MM.1S (cell line): Measurements from ENCODE around the gene SMOC2.

Experiments used
- DNase-seq: peaks from one replicate; pipeline ENCODE4 v3.0.0-alpha.2; 2015
- H2AFZ ChIP-seq: fragments of 300-600 bp; sonication (generic); 2 replicates; pipeline ENCODE4 v1.6.0; 2016; ENCODE audit warnings: antibody characterized with exemption, low read length
- H3F3A ChIP-seq: fragments of 300-600 bp; sonication (generic); 2 replicates; pipeline ENCODE4 v1.6.1; 2016; ENCODE audit warnings: mild to moderate bottlenecking, antibody characterized with exemption, low read length, moderate library complexity, mixed read lengths; ENCODE audit not compliant: insufficient read depth
- H3K27ac ChIP-seq: fragments of 300-600 bp; sonication (generic); 2 replicates; pipeline ENCODE4 v1.5.1; 2016; ENCODE audit warnings: mild to moderate bottlenecking, low read length
- H3K27me3 ChIP-seq: fragments of 300-600 bp; sonication (generic); replicated peaks from 2 replicates; pipeline ENCODE4 v1.6.0; 2016; ENCODE audit warnings: low read length; ENCODE audit not compliant: insufficient read depth
- H3K36me3 ChIP-seq: fragments of 300-600 bp; sonication (generic); replicated peaks from 2 replicates; pipeline ENCODE4 v1.6.1; 2016; ENCODE audit warnings: mild to moderate bottlenecking, low read length, mixed read lengths; ENCODE audit not compliant: insufficient read depth
- H3K4me1 ChIP-seq: fragments of 300-600 bp; sonication (generic); 2 replicates; pipeline ENCODE4 v1.6.1; 2016; ENCODE audit warnings: low read length, mixed read lengths
- H3K4me2 ChIP-seq: fragments of 300-600 bp; sonication (generic); 2 replicates; pipeline ENCODE4 v1.6.0; 2016; ENCODE audit warnings: low read depth, low read length
- H3K4me3 ChIP-seq: fragments of 300-600 bp; sonication (generic); 2 replicates; pipeline ENCODE4 v1.5.1; 2016; ENCODE audit warnings: low read length, mixed read lengths
- H3K79me2 ChIP-seq: fragments of 300-600 bp; sonication (generic); 2 replicates; pipeline ENCODE4 v1.6.1; 2016; ENCODE audit warnings: mixed run types, low read length, mixed read lengths
- H3K9ac ChIP-seq: fragments of 300-600 bp; sonication (generic); 2 replicates; pipeline ENCODE4 v1.6.1; 2016; ENCODE audit warnings: low read length, mixed read lengths
- H3K9me2 ChIP-seq: fragments of 300-600 bp; sonication (generic); replicated peaks from 2 replicates; pipeline ENCODE4 v1.6.1; 2016; ENCODE audit warnings: mild to moderate bottlenecking, low read length, mixed read lengths; ENCODE audit not compliant: insufficient read depth
- H3K9me3 ChIP-seq: fragments of 300-600 bp; sonication (generic); replicated peaks from 2 replicates; pipeline ENCODE4 v1.6.1; 2016; ENCODE audit warnings: mild to moderate bottlenecking, low read length, mixed read lengths; ENCODE audit not compliant: insufficient read depth
- H4K20me1 ChIP-seq: fragments of 300-600 bp; sonication (generic); 2 replicates; pipeline ENCODE4 v1.6.1; 2016; ENCODE audit warnings: mild to moderate bottlenecking, low read length, moderate library complexity, mixed read lengths; ENCODE audit not compliant: insufficient read depth
- EZH2 ChIP-seq: fragments of 300-600 bp; sonication (generic); optimal IDR thresholded peaks from 2 replicates; pipeline ENCODE3; 2017; ENCODE audit warnings: low read depth, mild to moderate bottlenecking, antibody characterized with exemption, low read length, mixed read lengths
- EZH2phosphoT487 ChIP-seq: fragments of 300-600 bp; sonication (generic); IDR thresholded peaks from 2 replicates; pipeline ENCODE4 v1.6.1; 2018; ENCODE audit warnings: antibody characterized with exemption, low read length
- TF ChIP-seq, protein P1 (sequence below): fragments of 300-600 bp; sonication (generic); IDR thresholded peaks from 2 replicates; pipeline ENCODE4 v1.5.1; 2016; ENCODE audit warnings: antibody characterized with exemption, low read length, mixed read lengths

The SMOC2 gene

DNA sequence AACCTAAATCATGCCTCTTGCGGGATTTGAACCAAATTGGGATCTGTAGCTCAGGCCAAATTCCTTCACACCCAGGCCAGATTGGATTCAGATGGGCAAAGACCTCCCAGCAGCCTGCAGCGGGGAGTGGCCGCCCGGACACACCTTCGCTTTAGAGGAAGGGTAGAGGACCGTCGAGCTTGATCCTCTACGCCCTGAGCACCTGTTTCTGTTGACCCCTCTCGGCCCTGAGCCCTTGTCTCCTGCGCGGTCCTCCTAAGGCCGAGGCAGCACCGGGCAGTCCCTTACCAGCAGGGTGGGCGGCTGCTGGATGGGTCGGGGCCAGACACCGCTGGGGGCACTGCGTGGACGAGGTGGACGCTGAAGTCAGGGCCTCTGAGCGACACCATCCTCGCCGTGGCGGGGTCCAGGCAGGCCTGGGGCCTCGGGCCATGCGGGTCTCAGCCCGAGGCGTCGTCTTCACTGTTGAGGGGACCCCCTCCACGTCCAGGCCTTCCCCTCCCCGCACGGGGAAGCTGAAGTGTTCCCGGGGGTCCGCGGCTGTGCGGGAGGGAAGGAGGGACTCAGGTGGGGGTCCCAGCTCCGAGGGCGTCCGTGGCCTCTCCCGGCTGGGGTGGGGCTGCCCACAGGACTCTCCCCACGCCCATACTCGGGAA lies 114.8 kb downstream of the SMOC2 start:
- Histone ChIP-seq H3K9me3 (no peaks in the 10 kb centered on the region), H4K20me1 (no peaks in the 10 kb centered on the region), H3K9me2 (no peaks in the 10 kb centered on the region), H3K36me3 (no peaks in the 10 kb centered on the region), H3K27me3 (no peaks in the 10 kb centered on the region), H2AFZ (no peak overlapping the region), H3F3A (no peaks in the 10 kb centered on the region), H3K79me2 (no peaks in the 10 kb centered on the region), H3K4me1 (no peaks in the 10 kb centered on the region), H3K9ac (no peak overlapping the region), H3K4me2 (no peak overlapping the region), H3K27ac (no peak overlapping the region), H3K4me3 (no peak overlapping the region)
- no peak for DNase-seq
- TF ChIP-seq EZH2 (no peak), EZH2phosphoT487 (no peak)
- TF ChIP-seq, protein P1, sequence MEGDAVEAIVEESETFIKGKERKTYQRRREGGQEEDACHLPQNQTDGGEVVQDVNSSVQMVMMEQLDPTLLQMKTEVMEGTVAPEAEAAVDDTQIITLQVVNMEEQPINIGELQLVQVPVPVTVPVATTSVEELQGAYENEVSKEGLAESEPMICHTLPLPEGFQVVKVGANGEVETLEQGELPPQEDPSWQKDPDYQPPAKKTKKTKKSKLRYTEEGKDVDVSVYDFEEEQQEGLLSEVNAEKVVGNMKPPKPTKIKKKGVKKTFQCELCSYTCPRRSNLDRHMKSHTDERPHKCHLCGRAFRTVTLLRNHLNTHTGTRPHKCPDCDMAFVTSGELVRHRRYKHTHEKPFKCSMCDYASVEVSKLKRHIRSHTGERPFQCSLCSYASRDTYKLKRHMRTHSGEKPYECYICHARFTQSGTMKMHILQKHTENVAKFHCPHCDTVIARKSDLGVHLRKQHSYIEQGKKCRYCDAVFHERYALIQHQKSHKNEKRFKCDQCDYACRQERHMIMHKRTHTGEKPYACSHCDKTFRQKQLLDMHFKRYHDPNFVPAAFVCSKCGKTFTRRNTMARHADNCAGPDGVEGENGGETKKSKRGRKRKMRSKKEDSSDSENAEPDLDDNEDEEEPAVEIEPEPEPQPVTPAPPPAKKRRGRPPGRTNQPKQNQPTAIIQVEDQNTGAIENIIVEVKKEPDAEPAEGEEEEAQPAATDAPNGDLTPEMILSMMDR: no peak

GRCh38 chr6:168557512-168557911 lies 116.5 kb downstream of the SMOC2 start:
- no peaks in the 10 kb centered on the region for H4K20me1 ChIP-seq
- no peaks in the 10 kb centered on the region for H3K9me2 ChIP-seq
- H3K4me2 ChIP-seq: no peak overlapping the region
- H3F3A ChIP-seq: no peaks in the 10 kb centered on the region
- no peaks in the 10 kb centered on the region for H3K36me3 ChIP-seq
- H3K4me3 ChIP-seq: no peak overlapping the region
- TF ChIP-seq, protein P1: no peak
- TF ChIP-seq EZH2phosphoT487 (no peak), EZH2 (no peak)
- no peaks in the 10 kb centered on the region for H3K4me1 ChIP-seq
- no peaks in the 10 kb centered on the region for H3K79me2 ChIP-seq
- no peak for DNase-seq
- no peak overlapping the region for H2AFZ ChIP-seq
- no peak overlapping the region for H3K9ac ChIP-seq
- no peaks in the 10 kb centered on the region for H3K27me3 ChIP-seq
- H3K9me3 ChIP-seq: no peaks in the 10 kb centered on the region
- H3K27ac ChIP-seq: no peak overlapping the region

GRCh38 chr6:168558686-168559085 lies 117.7 kb downstream of the SMOC2 start:
- no peak overlapping the region for H3K27ac ChIP-seq
- no peaks in the 10 kb centered on the region for H4K20me1 ChIP-seq
- H3K79me2 ChIP-seq: no peaks in the 10 kb centered on the region
- H2AFZ ChIP-seq: no peak overlapping the region
- no peak for TF ChIP-seq EZH2
- TF ChIP-seq EZH2phosphoT487: no peak
- TF ChIP-seq, protein P1: no peak
- no peaks in the 10 kb centered on the region for H3K9me2 ChIP-seq
- DNase-seq: no peak
- H3F3A ChIP-seq: no peaks in the 10 kb centered on the region
- no peaks in the 10 kb centered on the region for H3K27me3 ChIP-seq
- no peak overlapping the region for H3K9ac ChIP-seq
- no peaks in the 10 kb centered on the region for H3K4me1 ChIP-seq
- H3K4me3 ChIP-seq: no peak overlapping the region
- H3K9me3 ChIP-seq: no peaks in the 10 kb centered on the region
- no peak overlapping the region for H3K4me2 ChIP-seq
- H3K36me3 ChIP-seq: no peaks in the 10 kb centered on the region
